ENCODE measurements around the gene HEXA.

The HEXA gene

DNA sequence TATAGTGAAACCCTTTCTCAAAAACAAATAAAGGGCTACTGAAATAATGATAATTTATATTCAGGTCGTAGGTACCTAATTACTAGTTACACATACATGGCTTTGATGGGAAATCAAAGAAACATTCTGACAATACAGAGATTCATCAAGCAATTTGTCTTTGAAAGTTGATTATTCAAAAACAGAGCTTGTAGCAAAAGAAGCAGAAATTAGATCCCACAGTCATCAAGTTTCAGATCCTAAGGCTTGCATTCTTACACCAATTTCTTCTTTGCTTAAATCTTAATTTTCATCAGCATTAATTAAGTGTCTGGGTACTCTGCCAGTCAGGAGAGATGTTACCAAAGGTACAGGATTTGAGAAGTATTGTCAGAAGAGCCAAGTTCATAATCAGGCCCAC lies 1.5 kb upstream of the HEXA start:
- no peak for DNase-seq (ENCODE audit: low read depth in 2 of 2, low spot score in 1 of 2)

- DNase-seq (ENCODE audit: low read depth in 2 of 2, low spot score in 1 of 2), result no peak
These were observed 341 bp downstream of the HEXA start for GRCh38 chr15:72375501-72375845.

- DNase-seq (ENCODE audit: low read depth in 2 of 2, low spot score in 1 of 2), result no peak
These were observed 3.5 kb downstream of the HEXA start for GRCh38 chr15:72372361-72372760.

DNA sequence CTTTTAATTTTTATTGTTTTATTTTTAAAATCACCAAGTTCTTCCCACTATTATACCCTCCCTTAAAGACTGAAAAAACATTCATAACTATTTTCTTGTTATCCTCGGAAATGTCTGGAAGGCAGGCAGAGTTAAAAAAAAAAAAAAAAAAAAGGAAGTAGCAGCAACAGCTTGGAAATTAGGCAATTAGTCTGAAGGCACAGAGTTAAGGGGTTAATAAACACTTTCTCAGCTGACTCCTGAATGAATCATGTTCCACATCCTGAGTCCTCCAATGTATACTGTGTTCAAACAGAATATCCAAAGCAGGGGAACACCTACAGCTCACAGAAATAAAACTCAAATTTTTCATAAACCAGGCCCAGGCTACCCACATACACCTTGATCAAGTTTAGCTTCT lies 5.8 kb downstream of the HEXA start:
- DNase-seq (ENCODE audit: low read depth in 2 of 2, low spot score in 1 of 2), result no peak

DNA sequence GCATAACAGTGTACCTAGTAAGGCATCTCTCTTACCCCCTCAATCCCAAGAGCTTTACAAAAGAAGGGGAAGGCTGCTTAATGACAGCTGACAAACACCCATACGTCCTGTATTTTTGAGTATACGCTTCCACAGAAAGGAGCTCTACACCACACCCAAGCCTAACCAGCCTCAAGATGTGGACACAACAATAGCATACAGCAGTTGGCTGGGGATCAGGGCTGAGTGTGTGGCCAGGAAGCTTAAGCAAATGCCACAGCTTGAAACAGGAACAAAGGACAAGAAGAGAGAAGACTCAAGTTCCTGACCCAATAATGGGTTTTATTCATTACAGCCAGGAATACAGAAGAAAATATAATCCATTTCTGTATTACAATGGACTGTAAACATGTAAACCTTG lies 6.9 kb downstream of the HEXA start:
- DNase-seq (ENCODE audit: low read depth in 2 of 2, low spot score in 1 of 2), result no peak

DNA sequence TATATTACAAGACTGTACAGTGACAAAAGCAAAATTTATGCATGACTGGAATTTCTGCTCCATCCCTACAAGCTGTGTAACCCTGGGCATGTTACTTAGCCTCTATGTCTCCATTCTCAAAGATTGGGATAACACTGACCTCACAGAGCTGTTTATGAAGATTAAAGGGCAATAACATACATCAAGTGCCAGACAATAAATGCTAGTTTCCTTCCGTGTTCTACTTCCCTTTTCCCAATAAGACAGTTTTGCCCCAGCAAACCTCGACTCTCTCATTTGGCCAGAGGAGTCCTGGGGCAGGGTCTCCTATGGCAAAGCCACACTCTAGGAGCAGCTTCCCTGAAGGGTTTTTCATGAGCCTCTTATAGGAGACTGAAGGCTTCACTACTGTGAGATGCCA lies 7.5 kb downstream of the HEXA start:
- DNase-seq (ENCODE audit: low read depth in 2 of 2, low spot score in 1 of 2), result no peak

GRCh38 chr15:72365844-72366243 lies 10.0 kb downstream of the HEXA start:
- DNase-seq (ENCODE audit: low read depth in 2 of 2, low spot score in 1 of 2), result no peak

DNA sequence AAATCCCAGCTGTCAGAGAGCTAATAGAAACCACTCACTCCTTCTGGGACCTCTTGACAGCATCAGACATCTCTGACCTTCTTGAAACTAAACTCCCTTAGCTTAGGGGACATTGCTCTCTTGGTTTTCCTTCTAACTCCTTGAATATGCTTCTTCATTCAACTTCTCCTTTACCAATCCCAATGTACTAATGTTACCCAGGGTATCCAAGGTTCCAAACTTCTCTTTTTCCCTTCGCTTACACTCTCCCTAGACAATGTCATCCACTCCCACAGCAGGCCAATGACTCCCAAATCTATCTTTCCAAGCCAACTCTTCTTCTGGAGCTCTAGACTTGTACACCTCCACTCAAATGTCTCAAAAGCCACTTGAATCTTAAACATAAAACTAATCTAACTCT lies 14.6 kb downstream of the HEXA start:
- DNase-seq (ENCODE audit: low read depth in 2 of 2, low spot score in 1 of 2), result no peak

DNA sequence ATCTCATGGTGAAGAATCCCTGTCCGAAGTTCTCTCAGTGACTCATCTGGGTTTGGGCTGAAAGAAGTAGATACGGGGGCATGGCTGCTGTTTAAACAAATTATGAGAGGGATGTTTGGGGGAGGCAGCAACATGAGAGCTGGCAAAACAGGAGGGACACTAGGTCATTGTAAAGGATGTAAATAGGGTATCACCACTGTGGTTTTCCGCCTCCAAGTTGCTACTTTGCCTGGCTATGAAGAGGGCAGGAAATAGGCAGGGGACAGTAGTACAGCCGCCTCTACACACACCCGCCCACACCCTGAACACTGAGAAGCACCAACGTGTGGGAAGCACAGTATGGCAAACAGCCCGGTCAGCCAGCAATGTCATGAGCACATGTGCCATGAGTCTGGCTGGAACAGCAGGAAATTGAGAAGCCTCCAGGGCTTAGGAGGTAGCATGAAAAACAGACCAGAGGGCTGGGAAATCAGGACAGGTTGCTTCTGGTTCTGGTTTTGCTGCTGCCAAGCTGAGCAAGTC lies 17.1 kb downstream of the HEXA start:
- DNase-seq (ENCODE audit: low read depth in 2 of 2, low spot score in 1 of 2), result no peak

GRCh38 chr15:72358121-72358520 lies 17.7 kb downstream of the HEXA start:
- no peak for DNase-seq (ENCODE audit: low read depth in 2 of 2, low spot score in 1 of 2)

- DNase-seq (ENCODE audit: low read depth in 2 of 2, low spot score in 1 of 2), result no peak
These were observed 21.3 kb downstream of the HEXA start for GRCh38 chr15:72354496-72354895.

- no peak for DNase-seq (ENCODE audit: low read depth in 2 of 2, low spot score in 1 of 2)
These were observed 22.5 kb downstream of the HEXA start for GRCh38 chr15:72353266-72353665.

DNA sequence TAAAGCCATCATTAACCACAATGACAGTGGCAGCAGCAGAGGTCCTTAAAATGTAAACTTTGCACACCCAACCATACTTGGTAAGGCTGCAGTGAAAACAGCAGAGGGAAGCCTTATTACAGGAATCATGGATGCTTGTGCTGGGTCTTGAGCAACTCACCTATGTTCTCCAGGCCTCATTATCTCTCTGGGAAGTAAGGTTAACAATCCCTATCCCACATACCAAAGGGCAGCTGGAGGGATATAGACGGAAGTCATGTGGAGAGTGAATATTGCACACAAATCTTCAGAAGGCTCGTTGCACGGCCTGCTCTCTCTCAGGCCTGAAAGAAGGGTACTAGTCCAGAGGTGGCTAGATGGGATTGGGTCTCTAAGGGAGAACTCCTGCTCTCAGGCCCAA lies 30.0 kb downstream of the HEXA start:
- DNase-seq (ENCODE audit: low read depth in 2 of 2, low spot score in 1 of 2), result no peak

- DNase-seq (ENCODE audit: low read depth in 2 of 2, low spot score in 1 of 2), result no peak
These were observed 30.5 kb downstream of the HEXA start for GRCh38 chr15:72345280-72345679.

- DNase-seq (ENCODE audit: low read depth in 2 of 2, low spot score in 1 of 2), result no peak
These were observed 31.2 kb downstream of the HEXA start for GRCh38 chr15:72344602-72345001.

GRCh38 chr15:72342385-72342784 lies 33.4 kb downstream of the HEXA start:
- DNase-seq (ENCODE audit: low read depth in 2 of 2, low spot score in 1 of 2), result no peak

DNA sequence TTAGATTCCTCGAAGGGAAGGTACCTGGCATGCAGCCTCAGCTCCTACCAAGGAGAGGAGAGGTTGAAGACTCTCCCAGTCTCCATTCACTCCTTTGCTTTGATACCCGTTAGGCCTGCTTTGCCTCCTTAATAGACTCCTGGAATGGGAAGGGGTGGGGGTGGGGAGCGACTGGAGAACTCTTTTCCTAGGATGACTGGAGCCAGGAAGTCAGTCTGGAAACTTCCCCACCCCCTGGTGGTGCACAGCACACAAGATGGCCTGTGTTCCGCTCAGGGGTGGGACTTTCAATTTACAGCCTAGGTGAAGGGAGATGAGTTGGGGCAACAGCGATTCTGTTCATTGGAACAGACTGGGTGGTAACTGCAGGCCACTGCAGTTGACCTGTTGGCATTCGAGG lies 34.5 kb downstream of the HEXA start:
- DNase-seq (ENCODE audit: low read depth in 2 of 2, low spot score in 1 of 2), result no peak

GRCh38 chr15:72340366-72340765 lies 35.4 kb downstream of the HEXA start:
- no peak for DNase-seq (ENCODE audit: low read depth in 2 of 2, low spot score in 1 of 2)

DNA sequence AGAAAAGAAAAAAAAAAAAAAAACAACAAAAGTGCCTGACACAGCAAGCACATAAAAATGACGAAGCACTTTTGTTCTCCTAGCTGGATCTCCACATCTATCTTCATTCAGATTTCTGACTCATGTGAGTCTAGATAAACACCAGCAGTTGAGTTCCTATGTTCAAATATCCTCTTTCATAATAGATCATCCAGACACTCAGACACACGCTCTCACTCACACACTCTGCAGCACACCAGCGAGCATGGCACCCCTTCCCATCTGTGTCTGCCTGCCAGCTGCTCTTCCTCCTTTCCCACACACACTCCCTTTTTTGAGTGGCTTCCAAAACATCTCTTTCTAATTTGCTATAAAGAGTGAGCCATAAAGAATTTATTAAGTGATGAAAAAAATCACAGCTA lies 36.0 kb downstream of the HEXA start:
- DNase-seq (ENCODE audit: low read depth in 2 of 2, low spot score in 1 of 2), result no peak

- DNase-seq (ENCODE audit: low read depth in 2 of 2, low spot score in 1 of 2), result no peak
These were observed 37.0 kb downstream of the HEXA start for GRCh38 chr15:72338617-72339321.

DNA sequence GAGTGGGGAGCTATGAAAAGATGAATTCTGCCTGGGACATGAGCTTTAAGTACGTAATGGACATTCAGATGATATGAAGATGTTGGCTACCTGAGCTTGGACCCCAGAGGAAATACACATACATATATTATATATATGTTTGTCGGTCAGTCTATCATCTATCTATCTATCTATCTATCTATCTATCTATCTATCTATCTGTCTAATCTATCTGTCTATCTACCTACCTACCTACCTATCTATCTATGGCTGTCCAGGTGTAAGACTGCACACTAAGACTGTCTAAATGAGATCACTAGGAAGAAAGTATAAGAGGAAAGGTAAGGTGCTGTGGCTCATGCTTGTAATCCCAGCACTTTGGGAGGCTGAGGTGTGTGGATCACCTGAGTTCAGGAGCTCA lies 37.7 kb downstream of the HEXA start:
- DNase-seq (ENCODE audit: low read depth in 2 of 2, low spot score in 1 of 2), result no peak

DNA sequence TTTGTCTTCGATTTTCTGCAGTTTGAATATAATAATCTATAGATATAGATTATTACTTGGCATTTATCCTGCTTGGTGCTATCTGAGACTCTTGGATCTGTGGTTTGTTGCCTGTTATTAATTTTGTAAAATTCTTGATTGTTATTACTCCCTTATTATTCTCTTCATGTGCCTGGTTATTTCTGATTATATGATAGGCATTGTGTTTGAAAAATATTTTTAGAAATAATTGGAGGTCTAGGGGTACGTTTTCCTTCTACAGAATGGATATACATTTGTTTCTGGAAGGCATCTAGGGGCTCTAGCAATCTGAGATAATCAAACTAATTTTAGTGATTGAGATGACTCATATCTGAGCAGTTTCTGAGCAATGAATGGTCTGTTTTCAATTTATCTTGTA lies 41.0 kb downstream of the HEXA start:
- no peak for DNase-seq (ENCODE audit: low read depth in 2 of 2, low spot score in 1 of 2)

GRCh38 chr15:72331021-72331420 lies 44.8 kb downstream of the HEXA start:
- no peak for DNase-seq (ENCODE audit: low read depth in 2 of 2, low spot score in 1 of 2)

DNA sequence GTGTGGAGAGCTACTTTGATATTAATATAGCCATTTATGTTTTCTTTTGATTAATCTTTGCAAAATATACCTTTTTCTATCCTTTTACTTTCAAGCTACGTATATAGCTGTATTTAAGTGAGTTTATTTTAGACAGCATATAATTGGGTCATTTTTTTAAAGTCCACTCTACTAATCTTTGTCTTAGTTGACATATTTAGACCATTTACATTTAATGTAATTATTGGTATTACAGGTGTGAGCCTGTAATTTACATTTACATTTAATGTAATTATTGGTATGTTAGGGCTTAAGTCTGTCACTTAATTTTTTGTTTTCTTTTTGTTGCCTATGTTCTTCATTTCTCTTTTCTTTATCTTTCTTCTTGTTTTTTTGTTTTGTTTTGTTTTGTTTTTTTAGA lies 52.1 kb downstream of the HEXA start:
- DNase-seq (ENCODE audit: low read depth in 2 of 2, low spot score in 1 of 2), result no peak

Data from stimulated activated CD8-positive, alpha-beta memory T cell treated with anti-CD3 and anti-CD28 coated beads, Interleukin-4, amount 100 ng/mL, for 1 hour (primary cell).